DMS53 treated with DMSO at 0.1 percent for 48 hours (cell line): ENCODE data around the gene ROS1.

Experiments used
- DNase-seq: peaks from one replicate; lab custom pipeline; 2025; ENCODE audit not compliant: unreplicated experiment; lab: John Stamatoyannopoulos, UW

Gene ROS1

GRCh38 chr6:117311726-117312125 lies 114.0 kb downstream of the ROS1 start:
- DNase-seq, result no peak

DNA sequence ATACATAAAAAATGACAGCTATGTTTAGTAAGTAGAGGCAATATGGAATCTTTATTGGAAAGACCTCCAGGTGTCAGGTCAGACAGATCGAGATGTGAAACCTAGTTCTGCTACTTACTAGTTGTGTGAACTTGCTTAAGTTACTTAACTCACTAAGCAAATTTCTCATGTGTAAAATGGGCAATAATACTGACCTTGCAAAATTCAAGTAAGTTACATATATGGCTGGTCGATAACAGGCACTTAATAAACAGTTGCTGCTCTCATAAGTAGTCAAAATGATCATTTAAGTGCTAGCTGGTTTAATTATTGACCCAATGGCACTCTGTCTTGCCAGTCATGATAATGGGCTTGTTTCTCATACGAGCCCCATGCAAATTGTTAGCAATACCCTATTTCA lies 114.4 kb downstream of the ROS1 start:
- DNase-seq, result no peak

GRCh38 chr6:117309611-117310010 lies 116.1 kb downstream of the ROS1 start:
- DNase-seq, result no peak

GRCh38 chr6:117309069-117309468 lies 116.7 kb downstream of the ROS1 start:
- DNase-seq, result no peak

GRCh38 chr6:117307655-117308054 lies 118.1 kb downstream of the ROS1 start:
- no peak for DNase-seq

- no peak for DNase-seq
These were observed 119.4 kb downstream of the ROS1 start for GRCh38 chr6:117306227-117306790.

- DNase-seq, result no peak
These were observed 121.3 kb downstream of the ROS1 start for GRCh38 chr6:117304446-117304845.

GRCh38 chr6:117303323-117303722 lies 122.4 kb downstream of the ROS1 start:
- DNase-seq, result no peak

GRCh38 chr6:117298941-117299340 lies 126.8 kb downstream of the ROS1 start:
- DNase-seq, result no peak

DNA sequence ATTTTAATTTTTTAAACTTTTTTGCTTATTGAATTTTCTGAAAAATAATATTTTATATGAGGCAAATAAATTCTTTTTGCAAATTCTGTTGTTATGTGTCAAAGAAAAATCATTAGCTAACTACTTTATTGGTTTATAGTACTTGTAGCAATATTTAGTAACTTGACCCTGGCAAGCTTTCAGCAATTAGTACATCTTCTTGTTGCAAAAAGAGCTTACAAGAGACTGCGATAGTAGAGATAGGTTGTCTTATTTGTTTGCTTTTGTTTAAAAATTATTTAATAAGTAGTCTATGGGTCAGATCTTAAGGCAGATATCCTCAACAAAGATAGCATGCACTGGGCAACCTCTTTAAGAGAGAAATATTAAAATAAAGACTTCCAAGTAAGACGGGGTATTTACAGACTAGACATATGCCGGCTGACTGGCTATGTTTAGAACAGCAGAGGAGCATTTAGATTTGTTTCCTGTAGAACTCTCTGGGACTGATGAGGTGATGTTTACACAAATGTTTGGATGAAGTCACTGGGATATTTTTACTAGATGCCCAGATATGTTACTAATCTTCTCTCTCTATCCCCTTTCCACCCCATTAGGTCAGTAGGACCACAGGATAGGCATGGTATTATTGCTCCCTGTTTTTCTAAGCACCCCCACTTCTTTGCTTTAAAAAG lies 135.4 kb downstream of the ROS1 start:
- no peak for DNase-seq

DNA sequence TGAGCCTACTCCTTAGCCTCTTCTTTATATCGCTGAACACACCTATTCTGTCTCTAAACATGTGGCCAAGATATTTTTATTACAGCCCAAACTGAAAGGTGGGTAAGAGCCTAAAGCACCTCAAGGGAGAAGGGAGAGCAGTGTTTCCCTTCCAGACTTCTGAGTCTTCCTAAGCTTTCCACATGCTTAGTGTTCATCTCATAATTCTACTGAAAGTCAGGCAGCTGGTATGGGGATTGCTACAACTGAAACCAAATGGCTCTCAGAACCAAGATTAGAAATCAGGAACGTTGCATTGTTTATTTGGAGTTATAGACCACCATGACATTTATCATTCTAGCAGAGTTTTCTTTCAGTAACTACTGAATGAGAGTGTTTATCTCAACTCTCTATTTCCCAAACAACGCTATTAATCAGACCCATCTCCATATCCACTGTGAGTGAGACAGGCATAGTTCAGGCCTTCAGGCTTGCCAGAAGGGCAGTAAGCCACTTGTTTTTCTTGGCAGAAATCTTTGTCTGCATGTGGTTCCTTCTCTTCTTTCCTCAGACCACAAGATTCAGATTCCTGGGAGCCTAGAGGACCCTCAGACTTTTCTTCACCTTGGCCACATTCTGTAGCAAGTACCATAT lies 137.5 kb downstream of the ROS1 start:
- no peak for DNase-seq

GRCh38 chr6:117280922-117281321 lies 144.8 kb downstream of the ROS1 start:
- DNase-seq, result no peak

DNA sequence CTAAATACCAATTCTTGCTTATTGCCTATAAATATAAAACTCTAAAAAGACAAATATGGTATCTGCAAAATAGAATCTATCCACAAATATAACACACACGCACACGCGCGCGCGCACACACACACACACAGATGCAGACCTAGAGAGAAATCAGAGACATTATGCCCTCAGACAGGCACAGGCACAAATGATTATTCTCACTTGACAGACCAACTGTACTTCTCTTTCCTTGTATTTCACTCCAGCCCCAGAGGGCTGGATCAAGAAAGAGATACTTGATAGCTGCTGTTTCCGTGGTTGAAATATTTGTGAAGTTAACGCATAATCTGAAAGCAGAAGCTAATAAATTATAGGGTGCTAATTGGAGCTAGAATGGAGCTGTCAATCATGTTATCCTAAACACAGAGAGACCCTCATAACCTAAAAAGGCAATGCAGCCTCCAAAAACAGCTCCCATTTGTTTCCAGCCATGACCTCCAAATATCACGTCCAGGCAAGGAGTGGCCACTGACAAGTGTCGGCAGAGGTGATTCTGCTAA lies 148.9 kb downstream of the ROS1 start:
- DNase-seq, result no peak

GRCh38 chr6:117275711-117276110 lies 150.0 kb downstream of the ROS1 start:
- DNase-seq, result no peak

DNA sequence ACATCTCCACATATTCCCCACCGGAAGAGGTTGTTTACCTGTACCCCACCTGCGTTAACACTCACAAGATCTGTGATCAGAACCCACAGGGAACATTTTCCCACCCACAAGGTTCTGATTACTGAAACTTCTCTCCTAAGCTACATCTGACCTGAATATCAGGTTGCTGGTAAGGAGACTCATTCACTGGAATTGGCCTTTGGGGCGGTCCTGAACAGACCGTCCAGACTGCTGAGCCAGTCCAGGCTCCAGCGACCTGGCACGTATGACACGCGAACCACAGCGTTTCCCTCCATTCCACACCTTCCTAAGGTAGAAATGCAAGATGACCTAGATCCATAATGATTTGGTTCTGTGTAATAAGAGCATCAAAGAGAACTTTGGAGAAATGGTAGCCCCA lies 150.5 kb downstream of the ROS1 start:
- no peak for DNase-seq

DNA sequence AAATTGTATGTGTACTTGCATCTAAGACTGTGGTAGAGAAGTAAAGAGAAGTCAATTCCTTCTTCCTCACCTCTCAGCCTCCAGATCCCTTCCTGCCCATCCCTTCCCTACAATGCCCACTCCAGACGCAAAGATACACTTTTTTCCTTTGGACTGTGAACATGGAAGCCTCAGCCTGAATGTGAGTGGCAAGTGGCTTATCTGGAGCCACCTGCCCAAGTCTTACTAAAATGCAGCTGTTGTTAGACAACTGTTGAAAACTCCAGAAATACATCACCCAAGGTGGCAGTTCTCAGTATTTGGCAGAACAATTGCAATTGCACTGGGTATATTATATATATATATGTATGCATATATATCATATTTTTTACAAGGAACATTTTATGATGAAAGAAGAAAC lies 152.9 kb downstream of the ROS1 start:
- no peak for DNase-seq

- DNase-seq, result no peak
These were observed 153.5 kb downstream of the ROS1 start for GRCh38 chr6:117272032-117272866.

DNA sequence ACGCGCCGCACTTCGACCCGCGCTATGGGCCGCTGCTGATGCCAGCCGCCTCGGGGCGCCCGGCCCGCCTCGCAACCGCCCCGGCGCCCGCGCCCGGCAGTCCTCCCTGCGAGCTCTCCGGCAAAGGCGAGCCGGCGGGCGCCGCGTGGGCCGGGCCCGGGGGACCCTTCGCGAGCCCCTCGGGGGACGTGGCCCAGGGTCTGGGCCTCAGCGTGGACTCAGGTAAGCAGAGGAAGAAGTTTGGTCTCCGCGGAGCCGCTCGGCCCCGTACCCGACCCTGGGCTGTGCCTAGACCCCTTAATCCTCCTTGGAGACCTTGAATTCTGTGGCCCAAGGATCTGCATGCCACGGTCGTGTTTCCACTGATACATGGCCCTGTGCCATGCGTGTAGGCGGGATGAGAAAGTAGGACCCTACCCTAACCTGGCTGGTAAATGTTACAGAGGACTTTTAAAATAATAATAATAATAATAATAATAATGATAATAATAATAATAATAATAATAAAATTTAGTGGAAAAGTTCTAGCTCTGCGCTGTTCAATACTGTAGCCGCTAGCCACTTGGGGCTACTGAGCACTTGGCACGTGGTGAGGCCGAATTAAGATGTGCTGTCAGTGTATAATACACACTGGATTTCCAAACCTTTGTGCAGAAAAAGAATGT lies 154.8 kb downstream of the ROS1 start:
- no peak for DNase-seq

DNA sequence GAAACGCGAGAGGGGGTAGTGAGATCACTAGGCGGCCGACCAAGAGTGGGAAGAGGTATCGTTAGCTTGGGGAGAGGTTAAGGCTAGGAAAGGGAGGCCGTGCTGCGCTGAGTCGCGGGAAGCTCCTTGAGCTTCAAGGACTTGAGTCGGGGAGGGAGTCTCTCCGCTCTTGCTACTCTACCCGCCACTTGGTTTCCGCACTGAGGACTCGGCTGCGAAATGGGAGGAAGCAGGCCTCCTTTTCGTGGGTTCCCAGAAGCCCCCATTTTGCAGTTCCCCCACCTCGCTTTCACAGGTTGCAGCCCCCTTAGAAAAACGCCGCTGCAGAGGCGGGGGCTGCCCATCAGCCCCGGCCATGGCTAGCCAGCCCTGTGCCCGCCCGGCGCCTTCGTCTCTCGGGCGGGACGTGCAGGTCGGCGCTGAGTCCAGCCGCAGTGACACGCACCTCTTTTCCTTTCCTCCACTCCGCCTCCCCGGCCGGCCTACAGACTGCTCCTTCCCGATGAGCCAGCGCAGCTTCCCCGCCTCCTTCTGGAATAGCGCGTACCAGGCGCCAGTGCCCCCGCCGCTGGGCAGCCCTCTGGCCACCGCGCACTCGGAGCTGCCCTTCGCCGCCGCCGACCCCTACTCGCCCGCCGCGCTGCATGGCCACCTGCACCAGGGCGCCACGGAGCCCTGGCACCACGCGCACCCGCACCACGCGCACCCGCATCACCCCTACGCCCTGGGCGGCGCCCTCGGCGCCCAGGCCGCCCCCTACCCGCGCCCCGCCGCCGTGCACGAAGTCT lies 155.5 kb downstream of the ROS1 start:
- peak; percentile 7 for DNase-seq

DNA sequence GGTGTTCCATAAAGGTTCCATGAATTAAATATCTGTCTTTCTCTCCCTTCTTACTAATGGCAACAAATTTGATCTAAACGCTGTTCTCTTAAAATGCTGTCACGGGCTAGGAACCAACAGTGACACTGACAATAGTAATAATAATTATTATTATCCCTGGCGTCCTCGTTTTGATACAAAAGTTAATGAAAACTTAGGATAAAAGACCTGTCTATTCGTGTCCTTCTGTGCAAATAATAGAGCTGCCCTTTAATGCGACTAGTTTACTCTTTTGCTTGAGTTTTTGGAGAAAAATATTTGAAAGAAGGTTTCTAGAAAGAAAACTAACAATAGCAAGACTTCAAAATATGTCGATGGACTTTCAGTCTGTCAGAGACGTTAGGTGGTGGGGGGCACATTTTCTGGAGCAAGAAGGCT lies 156.1 kb downstream of the ROS1 start:
- no peak for DNase-seq
